Panc1 (cell line): ENCODE measurements around the gene SGMS1. TPM values are rescaled to one million over a fixed set of nuclear protein-coding genes. Genes with fewer than 3 reads are reported as not detected.
"Not testable (repeated sequence)": the region's sequence is repeated elsewhere in the genome, so short reads cannot be mapped to it uniquely, and the experiment has no call there.

ENCODE experiments used
- ATAC-seq: fragments of 200-7000 bp; cut with Tn5 transposase; 2 replicates; pipeline ENCODE4 v1.9.1; 2020; ENCODE audit warnings: mild to moderate bottlenecking, moderate library complexity
- BruUV-seq: library from RNA; stranded (reverse); fragments of 400-500 nt; replicated peaks from 2 replicates; lab custom pipeline; 2021; lab: Mats Ljungman, UMichigan
- CTCF ChIA-PET: fragments of 300-600 bp; sonication (Branson Sonifier 250); formaldehyde crosslinking; loops from one replicate; lab custom pipeline; 2022; ENCODE audit warnings: antibody characterized with exemption; lab: Charles Lee
- POLR2A ChIA-PET: fragments of 300-600 bp; sonication (Branson Sonifier 250); formaldehyde crosslinking; loops from one replicate; lab custom pipeline; 2022; ENCODE audit warnings: antibody characterized with exemption; lab: Charles Lee
- DNase-seq: peaks from one replicate; pipeline ENCODE4 v3.0.0-alpha.2; 2010; ENCODE audit warnings: low read depth, low spot score
- H3K27ac ChIP-seq: 2 replicates; pipeline ENCODE4 v1.5.1; 2011; ENCODE audit warnings: mild to moderate bottlenecking, low read length, inconsistent platforms
- H3K27me3 ChIP-seq: fragments of 200-500 bp; sonication (Bioruptor generic); 2 replicates; pipeline ENCODE4 v1.6.0; 2014; ENCODE audit warnings: low read length, inconsistent platforms; ENCODE audit not compliant: control insufficient read depth, insufficient read depth
- H3K36me3 ChIP-seq: fragments of 200-500 bp; sonication (Bioruptor generic); 2 replicates; pipeline ENCODE4 v1.5.1; 2014; ENCODE audit warnings: inconsistent platforms, mild to moderate bottlenecking, low read length, moderate library complexity; ENCODE audit not compliant: control insufficient read depth, insufficient read depth
- H3K4me1 ChIP-seq: 2 replicates; pipeline ENCODE4 v1.5.1; 2011; ENCODE audit warnings: inconsistent platforms, mild to moderate bottlenecking, low read length, moderate library complexity; ENCODE audit not compliant: control insufficient read depth, insufficient read depth
- H3K4me3 ChIP-seq, 2 experiments: 2 replicates each; pipeline ENCODE4 v1.5.1; 2011 to 2012; ENCODE audit warnings: low read depth in 2 of 2, low read length in 2 of 2, mild to moderate bottlenecking in 2 of 2, inconsistent platforms in 1 of 2, moderate library complexity in 1 of 2
- H3K9me3 ChIP-seq: fragments of 200-500 bp; sonication (Bioruptor generic); 2 replicates; pipeline ENCODE4 v1.5.1; 2014; ENCODE audit warnings: low read depth, mild to moderate bottlenecking, inconsistent platforms, low read length, moderate library complexity; ENCODE audit not compliant: control insufficient read depth, insufficient read depth
- CTCF ChIP-seq: fragments of 450-650 bp; IDR thresholded peaks from 2 replicates; pipeline ENCODE4 v1.5.1; 2017; ENCODE audit warnings: mild to moderate bottlenecking
- POLR2AphosphoS5 ChIP-seq: IDR thresholded peaks from 2 replicates; pipeline ENCODE4 v1.6.1; 2012; ENCODE audit warnings: mild to moderate bottlenecking, low read depth, low read length, moderate library complexity
- REST ChIP-seq, 2 experiments: IDR thresholded peaks; 2 replicates each; pipeline ENCODE4 v1.6.1; 2011 to 2012; ENCODE audit warnings: low read depth in 2 of 2, control low read depth in 1 of 2, low read length in 1 of 2, mild to moderate bottlenecking in 1 of 2, moderate library complexity in 1 of 2; ENCODE audit not compliant: insufficient read depth in 1 of 2
- SIN3A ChIP-seq: IDR thresholded peaks from 2 replicates; pipeline ENCODE4 v1.6.1; 2012; ENCODE audit warnings: low read depth, mild to moderate bottlenecking, low read length, moderate library complexity, borderline replicate concordance; ENCODE audit not compliant: insufficient read depth
- TCF7L2 ChIP-seq: IDR thresholded peaks from 2 replicates; pipeline ENCODE4 v1.6.1; 2011; ENCODE audit warnings: mild to moderate bottlenecking, low read depth, low read length, inconsistent platforms
- in situ Hi-C: cut with HindIII; loops from 2 replicates; pipeline ENCODE4 v1.10.0; 2016; ENCODE audit warnings: low sequenced_read_pairs, low pct_unique_long_range_greater_than_20kb
- intact Hi-C: fragments of 100-400 bp; cut with micrococcal nuclease; formaldehyde crosslinking; loops from one replicate; pipeline ENCODE4 v1.10.0; 2022; ENCODE audit not compliant: unreplicated experiment
- total RNA-seq: library from RNA; stranded (reverse); gene quantifications from one replicate; pipeline ENCODE4 v1.2.1, GENCODE V29; 2021; ENCODE audit not compliant: unreplicated experiment

Gene SGMS1
- total RNA-seq, 1 experiment from 2014 or later: 22.0 TPM

DNA sequence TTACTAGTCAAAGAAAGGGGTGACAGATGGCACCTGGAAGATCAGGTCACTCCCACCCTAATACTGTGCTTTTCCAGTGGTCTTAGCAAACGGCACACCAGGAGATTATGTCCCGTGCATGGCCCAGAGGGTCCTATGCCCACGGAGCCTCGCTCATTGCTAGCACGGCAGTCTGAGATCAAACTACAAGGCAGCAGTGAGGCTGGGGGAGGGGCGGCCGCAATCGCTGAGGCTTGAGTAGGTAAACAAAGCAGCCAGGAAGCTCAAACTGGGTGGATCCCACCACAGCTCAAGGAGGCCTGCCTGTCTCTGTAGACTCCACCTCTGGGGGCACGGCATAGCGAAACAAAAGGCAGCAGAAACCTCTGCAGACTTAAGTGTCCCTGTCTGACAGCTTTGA is 361.1 kb downstream of the SGMS1 start:
- H3K36me3 ChIP-seq, in situ Hi-C loops, H3K27ac ChIP-seq, H3K4me3 ChIP-seq, H3K4me1 ChIP-seq, intact Hi-C loops, CTCF ChIA-PET, H3K9me3 ChIP-seq, BruUV-seq, DNase-seq, ATAC-seq: not testable (repeated sequence)
- POLR2A ChIA-PET: interaction anchor here (0.6 kb wide), 1 partner anchor 162 kb away, joined by 6 read pairs; no protein-coding TSS in a partner anchor
- peaks cover 17% of the 10 kb centered on the region for H3K27me3 ChIP-seq

DNA sequence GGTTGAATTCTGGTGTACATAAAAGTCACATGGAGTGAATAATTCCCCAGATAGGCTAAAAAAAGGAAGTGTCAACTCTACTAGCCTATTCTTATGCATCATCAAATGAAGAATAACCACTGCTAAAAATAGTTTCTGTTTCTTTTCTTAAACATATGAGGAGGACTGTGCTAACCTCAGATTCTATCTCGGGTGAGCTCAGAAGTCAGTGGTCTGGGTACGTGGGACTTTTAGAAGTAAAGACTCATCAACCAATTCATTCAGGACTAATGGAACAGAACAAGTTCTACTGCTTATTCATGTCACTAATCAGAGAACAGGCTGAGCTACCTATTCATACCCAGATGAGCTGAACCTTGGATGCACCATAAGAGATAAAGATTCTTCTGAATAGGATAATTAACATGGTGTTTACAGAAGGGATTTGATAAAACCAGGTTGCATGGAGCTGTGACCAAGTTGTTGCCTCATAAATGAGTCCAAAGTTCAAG is 362.9 kb downstream of the SGMS1 start:
- intact Hi-C loops (no loop called here), in situ Hi-C loops (no loop called here)
- Histone ChIP-seq H3K4me3 (no peak overlapping the region), H3K27me3 (peaks cover 17% of the 10 kb centered on the region), H3K9me3 (no peaks in the 10 kb centered on the region), H3K4me1 (no peaks in the 10 kb centered on the region), H3K36me3 (no peaks in the 10 kb centered on the region), H3K27ac (no peak overlapping the region)
- ChIA-PET CTCF (no interaction called here), POLR2A (no interaction called here)
- DNase-seq (no peak), ATAC-seq (no peak)
- BruUV-seq: no TSS peak
- TF ChIP-seq REST (IDR thresholded peaks at IDR 0.05; ENCODE audit: insufficient read depth in 1 of 2, low read depth in 2 of 2, low read length in 1 of 2) (no peak), SIN3A (no peak), TCF7L2 (no peak), POLR2AphosphoS5 (no peak), CTCF (no peak)

Other genes with a start within 250 kb of the SGMS1 start
- 3.3 TPM for gene ASAH2B, start 116.0 kb upstream of the SGMS1 start, total RNA-seq